ENCODE results near the gene MEG3.

- no peak for TF ChIP-seq POLR2A (IDR thresholded peaks at IDR 0.05; ENCODE audit: low read length)
- TF ChIP-seq GATA1 (IDR thresholded peaks at IDR 0.05; ENCODE audit: low read depth, low read length) = no peak
Observed at GRCh38 chr14:100882991-100883788, 57.3 kb downstream of the MEG3 start.
